HG02885 (cell line): ENCODE data around the gene PCCA.
A peak's percentile ranks its signal among the peaks of the same experiment; 100 is the strongest.

Experiments
- ATAC-seq: cut with Tn5 transposase; IDR thresholded peaks from one replicate; pipeline ENCODE4 v1.9.1; 2021; ENCODE audit warnings: mild to moderate bottlenecking; ENCODE audit not compliant: unreplicated experiment, poor library complexity

PCCA gene

GRCh38 chr13:100532090-100532766 is 443.3 kb downstream of the PCCA start:
- ATAC-seq = no peak

- ATAC-seq = no peak
Observed at GRCh38 chr13:100532836-100533435, 444.0 kb downstream of the PCCA start.

- no peak for ATAC-seq
Observed at GRCh38 chr13:100533588-100534041, 444.7 kb downstream of the PCCA start.

- ATAC-seq = no peak
Observed at GRCh38 chr13:100534147-100534843, 445.4 kb downstream of the PCCA start.

GRCh38 chr13:100534911-100535310 is 446.0 kb downstream of the PCCA start:
- ATAC-seq = no peak

- ATAC-seq = no peak
Observed at GRCh38 chr13:100535426-100536135, 446.7 kb downstream of the PCCA start.

GRCh38 chr13:100536643-100537180 is 447.8 kb downstream of the PCCA start:
- ATAC-seq = no peak

GRCh38 chr13:100537486-100537885 is 448.6 kb downstream of the PCCA start:
- ATAC-seq = no peak

GRCh38 chr13:100537951-100538462 is 449.1 kb downstream of the PCCA start:
- ATAC-seq = no peak

GRCh38 chr13:100540621-100541020 is 451.7 kb downstream of the PCCA start:
- ATAC-seq = no peak

- no peak for ATAC-seq
Observed at GRCh38 chr13:100541897-100542825, 453.3 kb downstream of the PCCA start.

- peak; percentile 90 for ATAC-seq
Observed at GRCh38 chr13:100542826-100543156, 453.9 kb downstream of the PCCA start.

GRCh38 chr13:100543872-100544602 is 455.1 kb downstream of the PCCA start:
- ATAC-seq = no peak

GRCh38 chr13:100544866-100545683 is 456.2 kb downstream of the PCCA start:
- ATAC-seq = no peak

- ATAC-seq = no peak
Observed at GRCh38 chr13:100545684-100546061, 456.8 kb downstream of the PCCA start.

GRCh38 chr13:100546713-100547405 is 458.0 kb downstream of the PCCA start:
- ATAC-seq = no peak

- no peak for ATAC-seq
Observed at GRCh38 chr13:100547791-100548201, 458.9 kb downstream of the PCCA start.
